GM12891 (cell line): ENCODE measurements around the gene MLC1.

Experiments
- DNase-seq: peaks from one replicate; pipeline ENCODE4 v3.0.0; 2011; ENCODE audit warnings: low spot score; ENCODE audit not compliant: insufficient read length
- FAIRE-seq: peaks from 2 replicates; lab custom pipeline; 2011; peaks lifted over from hg19 to GRCh38; lab: Jason Lieb, UNC
- PAX5 ChIP-seq: IDR thresholded peaks from 2 replicates; pipeline ENCODE4 v1.6.1; 2011; ENCODE audit warnings: low read length, moderate library complexity, mild to moderate bottlenecking; ENCODE audit not compliant: insufficient read depth, severe bottlenecking
- POLR2A ChIP-seq: IDR thresholded peaks from 2 replicates; pipeline ENCODE4 v1.6.1; 2011; ENCODE audit warnings: low read depth, low read length, control low read depth
- POLR2AphosphoS5 ChIP-seq: IDR thresholded peaks from 2 replicates; pipeline ENCODE4 v1.6.1; 2011; ENCODE audit warnings: low read depth, low read length, control low read depth
- POU2F2 ChIP-seq: IDR thresholded peaks from 2 replicates; pipeline ENCODE4 v1.6.1; 2011; ENCODE audit warnings: low read depth, mild to moderate bottlenecking, control low read depth, low read length, moderate library complexity
- SPI1 ChIP-seq: IDR thresholded peaks from 2 replicates; pipeline ENCODE4 v1.6.1; 2011; ENCODE audit warnings: low read depth, low read length, control low read depth
- TAF1 ChIP-seq: IDR thresholded peaks from 2 replicates; pipeline ENCODE4 v1.6.1; 2011; ENCODE audit warnings: low read depth, low read length, control low read depth

The MLC1 gene

DNA sequence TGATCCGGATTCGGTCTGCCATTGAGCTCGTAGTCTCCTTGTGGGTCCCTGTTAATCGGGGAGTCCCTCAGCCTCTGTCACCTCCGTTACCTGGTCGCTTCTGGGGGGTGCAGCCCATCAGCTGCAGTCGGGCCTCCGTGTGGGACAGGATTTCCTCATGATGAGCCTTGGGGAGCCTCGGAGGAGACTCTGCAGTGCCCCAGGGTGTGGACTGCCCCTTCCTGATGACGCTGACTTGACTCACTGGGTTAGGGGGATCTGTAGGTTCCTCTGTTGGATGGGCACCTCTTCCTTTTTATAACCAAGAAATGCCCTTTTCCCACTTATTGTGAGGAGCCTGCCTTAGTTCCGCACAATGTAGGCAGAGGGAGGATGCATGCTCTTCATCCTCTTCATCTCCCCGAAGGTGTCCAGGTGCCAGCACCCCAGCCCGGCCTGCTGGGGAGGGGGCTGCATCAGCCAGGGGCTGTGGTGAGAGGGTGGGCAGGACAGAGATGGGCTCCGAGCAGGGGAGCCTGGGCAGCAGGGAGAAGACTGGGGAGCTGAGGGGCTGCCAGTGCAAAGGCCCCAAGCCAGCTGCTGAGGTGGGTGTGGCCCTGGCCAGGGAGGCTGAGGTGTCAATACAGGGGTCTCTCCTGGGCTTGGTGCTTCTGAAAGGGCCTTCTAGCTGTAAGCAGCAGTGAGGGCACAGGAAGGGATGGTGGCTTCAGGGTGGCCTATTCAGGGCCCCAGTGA is 13.6 kb downstream of the MLC1 start:
- no peak for DNase-seq
- TF ChIP-seq PAX5 (no peak), POU2F2 (no peak), POLR2A (no peak), TAF1 (no peak), SPI1 (no peak), POLR2AphosphoS5 (no peak)
- no peak for FAIRE-seq

DNA sequence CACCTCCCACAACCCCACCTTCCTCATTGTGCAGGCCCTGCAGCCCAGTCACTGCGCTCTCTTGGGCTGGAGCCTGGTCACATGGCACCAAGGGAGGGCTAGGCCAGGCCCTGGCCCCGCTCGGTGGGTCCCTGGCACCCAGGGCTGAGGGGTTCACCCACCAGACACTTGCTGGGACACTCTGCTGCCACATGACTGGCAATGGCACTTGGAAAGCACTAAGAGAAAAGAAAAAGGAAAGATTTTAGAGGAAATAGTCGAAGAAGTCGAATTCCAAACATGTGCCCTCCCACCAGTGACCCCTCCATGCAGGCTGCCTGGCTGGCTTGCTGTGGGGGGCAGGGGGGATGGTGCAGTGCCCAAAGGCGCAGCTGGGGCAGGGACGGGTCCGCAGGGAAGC is 14.9 kb downstream of the MLC1 start:
- DNase-seq, result no peak
- TF ChIP-seq TAF1, result no peak
- TF ChIP-seq POU2F2, result no peak
- TF ChIP-seq PAX5, result no peak
- TF ChIP-seq SPI1, result no peak
- FAIRE-seq, result no peak

DNA sequence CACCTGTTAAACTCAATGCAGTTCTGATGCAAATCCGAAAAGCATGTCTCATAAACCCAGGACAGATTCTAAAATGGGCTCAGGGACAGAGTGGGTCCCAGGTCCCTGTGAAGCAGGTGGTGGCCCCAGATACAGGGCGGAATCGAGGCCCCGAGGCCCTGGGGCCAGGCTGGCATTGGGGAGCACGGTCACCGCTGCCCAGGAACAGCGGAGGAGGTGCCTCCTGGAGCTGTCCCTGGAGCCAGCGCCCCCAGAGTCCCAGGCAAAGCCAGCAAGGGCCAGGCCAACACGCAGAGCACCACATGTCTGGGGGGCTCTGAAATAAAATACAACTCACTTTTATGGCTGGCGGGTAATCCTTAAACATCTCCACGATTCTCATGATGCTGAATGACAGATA is 17.1 kb downstream of the MLC1 start:
- FAIRE-seq (no peak), DNase-seq (no peak)
- no peak for TF ChIP-seq SPI1
- no peak for TF ChIP-seq POU2F2
- no peak for TF ChIP-seq TAF1
- TF ChIP-seq POLR2AphosphoS5, result no peak

DNA sequence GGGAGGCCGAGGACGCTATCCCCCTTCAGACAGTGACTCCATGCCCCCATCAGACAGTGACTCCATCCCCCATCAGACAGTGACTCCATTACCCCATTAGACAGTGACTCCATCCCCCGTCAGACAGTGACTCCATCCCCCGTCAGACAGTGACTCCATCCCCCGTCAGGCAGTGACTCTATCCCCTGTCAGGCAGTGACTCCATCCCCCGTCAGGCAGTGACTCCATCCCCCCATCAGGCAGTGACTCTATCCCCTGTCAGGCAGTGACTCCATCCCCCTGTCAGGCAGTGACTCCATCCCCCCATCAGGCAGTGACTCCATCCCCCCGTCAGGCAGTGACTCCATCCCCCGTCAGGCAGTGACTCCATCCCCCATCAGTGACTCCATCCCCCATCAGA is 18.0 kb downstream of the MLC1 start:
- DNase-seq (no peak), FAIRE-seq (no peak)
- TF ChIP-seq POLR2A (no peak), TAF1 (no peak), PAX5 (no peak), SPI1 (no peak), POU2F2 (no peak), POLR2AphosphoS5 (no peak)

DNA sequence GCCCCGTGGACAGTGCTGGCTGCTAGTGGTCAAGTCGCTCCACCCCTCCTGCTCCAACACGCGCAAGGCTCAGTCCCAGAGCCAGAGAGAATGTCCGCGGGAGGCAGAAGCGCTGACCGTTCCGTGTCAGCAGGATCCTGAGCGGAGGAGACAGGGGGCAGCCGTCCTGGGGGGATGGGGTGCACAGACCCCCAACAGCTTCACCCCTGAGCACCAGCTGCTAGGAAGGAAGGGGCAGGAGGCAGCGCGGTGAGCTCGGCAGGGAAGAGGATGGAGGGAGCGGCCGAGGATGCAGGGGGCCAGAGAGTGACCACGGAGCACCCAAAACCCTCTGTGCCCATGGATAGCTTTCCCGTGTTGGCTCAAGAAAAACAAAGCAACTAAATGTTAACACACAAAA is 20.8 kb downstream of the MLC1 start:
- TF ChIP-seq POU2F2, result no peak
- TF ChIP-seq TAF1, result no peak
- no peak for TF ChIP-seq POLR2AphosphoS5
- TF ChIP-seq SPI1, result no peak
- no peak for DNase-seq
- no peak for FAIRE-seq

DNA sequence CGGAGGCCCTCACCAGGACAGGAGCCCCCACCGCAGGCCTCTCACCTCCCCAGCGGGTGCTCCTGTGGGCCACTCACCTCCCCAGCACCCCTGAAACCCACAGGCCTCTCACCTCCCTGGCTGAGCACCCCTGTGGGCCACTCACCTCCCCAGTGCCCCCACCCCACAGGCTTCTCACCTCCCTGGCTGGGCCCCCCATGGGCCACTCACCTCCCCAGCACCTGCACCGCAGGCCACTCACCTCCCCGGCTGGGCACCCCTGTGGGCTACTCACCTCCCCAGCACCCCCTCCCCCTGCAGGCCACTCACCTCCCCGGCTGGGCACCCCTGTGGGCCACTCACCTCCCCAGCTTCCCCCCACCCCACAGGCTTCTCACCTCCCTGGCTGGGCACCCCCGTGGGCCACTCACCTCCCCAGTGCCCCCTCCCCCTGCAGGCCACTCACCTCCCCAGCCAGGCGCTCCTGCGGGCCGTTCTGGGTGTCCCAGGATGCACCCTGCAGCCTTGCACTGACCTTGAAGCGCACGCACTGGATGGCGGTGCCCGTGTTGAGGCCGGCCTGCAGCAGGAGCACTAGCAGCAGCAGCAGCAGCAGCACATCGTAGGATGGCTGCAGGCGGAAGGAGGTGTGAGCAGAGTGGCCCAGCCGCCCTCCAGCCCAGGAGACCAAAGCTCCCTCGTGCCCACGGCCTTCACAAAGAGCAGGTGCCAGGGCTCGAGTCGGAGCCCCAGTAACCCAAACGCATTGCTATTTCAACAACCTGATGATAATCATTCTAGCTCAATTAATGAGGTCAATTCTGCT is 21.4 kb downstream of the MLC1 start:
- TF ChIP-seq TAF1 (no peak), POLR2A (no peak), PAX5 (no peak), POU2F2 (no peak), POLR2AphosphoS5 (no peak), SPI1 (no peak)
- no peak for FAIRE-seq
- DNase-seq, result no peak

DNA sequence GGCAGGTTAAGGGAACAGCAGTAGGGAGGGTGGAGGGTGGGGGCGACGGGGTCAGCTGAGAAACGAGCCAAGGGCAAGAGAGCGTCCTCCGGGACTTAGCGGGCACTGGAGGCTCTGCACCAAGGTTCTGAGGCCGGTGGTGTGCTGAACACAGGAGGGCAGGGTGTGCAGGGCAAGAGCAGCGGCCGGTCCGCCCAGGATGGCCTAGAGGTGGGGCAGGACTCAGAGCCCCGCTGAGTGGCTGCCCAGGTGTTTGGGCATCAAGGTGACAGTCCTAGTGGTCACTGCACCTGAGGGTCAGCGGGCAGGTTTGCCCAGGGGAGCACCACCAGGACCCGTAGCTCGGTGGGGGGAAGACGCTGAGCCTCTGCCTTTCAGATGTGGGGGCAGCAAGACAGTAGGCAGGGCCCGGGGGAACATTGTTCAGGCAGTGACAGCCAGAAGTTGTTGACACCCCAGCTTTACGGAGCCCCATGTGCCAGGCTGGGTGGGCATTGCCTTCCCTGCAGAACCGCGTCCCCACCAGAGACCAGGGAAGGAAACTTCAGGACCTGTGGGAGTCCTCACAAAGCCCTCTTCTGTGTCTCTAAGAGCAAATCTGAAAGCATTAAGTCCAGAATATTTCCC is 22.6 kb downstream of the MLC1 start:
- DNase-seq (no peak), FAIRE-seq (no peak)
- TF ChIP-seq SPI1 (no peak), POLR2AphosphoS5 (no peak), POLR2A (no peak), TAF1 (no peak), PAX5 (no peak), POU2F2 (no peak)

DNA sequence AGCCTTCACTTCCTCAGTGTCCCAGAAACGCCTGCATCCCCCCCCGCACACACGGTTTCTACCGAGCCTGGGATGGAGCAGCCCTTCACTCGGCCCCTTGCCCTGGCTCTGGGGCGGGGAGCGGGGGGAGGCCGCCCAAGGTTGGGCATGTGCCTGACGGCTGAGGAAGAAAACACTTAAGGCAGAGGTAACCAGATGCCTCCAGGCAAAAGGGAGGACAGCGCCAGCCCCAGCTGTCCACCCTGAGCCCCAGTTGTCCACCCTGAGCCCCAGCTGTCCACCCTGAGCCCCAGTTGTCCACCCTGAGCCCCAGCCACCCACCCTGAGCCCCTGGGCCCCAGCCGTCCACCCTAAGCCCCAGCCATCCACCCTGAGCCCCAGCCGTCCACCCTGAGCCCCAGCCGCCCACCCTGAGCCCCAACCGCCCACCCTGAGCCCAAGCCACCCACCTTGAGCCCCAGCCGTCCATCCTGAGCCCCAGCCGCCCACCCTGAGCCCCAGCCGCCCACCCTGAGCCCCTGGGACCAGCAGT is 23.3 kb downstream of the MLC1 start:
- FAIRE-seq (no peak), DNase-seq (no peak)
- TF ChIP-seq TAF1 (no peak), POU2F2 (no peak), PAX5 (no peak), SPI1 (no peak), POLR2A (no peak), POLR2AphosphoS5 (no peak)

DNA sequence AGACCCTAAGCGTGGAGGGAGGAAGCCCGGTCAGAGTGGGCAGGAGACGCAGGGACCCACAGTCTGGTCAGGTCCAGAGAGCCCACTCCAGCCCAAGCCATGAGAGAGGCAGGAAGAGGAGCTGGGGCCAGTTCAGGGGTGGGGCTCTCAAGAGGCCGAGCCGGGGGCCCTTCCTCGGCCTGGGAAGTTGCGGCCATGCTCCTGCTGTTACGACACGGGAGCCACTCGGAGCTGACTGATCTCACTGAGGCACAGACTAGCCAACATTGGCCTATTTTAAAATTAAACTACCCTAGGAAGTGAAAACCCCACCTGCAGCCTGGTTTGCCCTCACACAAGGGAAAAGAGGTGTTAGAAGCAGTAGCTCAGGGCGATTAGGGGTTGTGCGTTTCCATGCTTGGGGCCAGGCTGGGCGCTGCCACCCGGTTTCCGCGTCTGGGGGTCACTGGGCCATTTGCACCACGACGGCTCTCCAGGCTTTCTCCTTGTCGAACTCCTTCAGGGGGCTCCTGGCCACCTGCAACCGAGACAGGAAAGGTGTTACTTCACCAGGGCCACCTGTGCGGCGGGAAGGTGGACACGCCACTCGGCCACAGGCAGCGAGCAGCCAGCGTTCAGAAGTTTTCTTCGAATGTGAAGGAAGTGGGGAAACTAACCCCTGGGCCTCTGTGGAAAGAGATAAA is 23.9 kb downstream of the MLC1 start:
- FAIRE-seq (no peak), DNase-seq (no peak)
- TF ChIP-seq PAX5 (no peak), POU2F2 (no peak), POLR2AphosphoS5 (no peak)
